OCI-LY1 (cell line): ENCODE results near the gene SPAG4.

Source experiments
- CTCF ChIP-seq: fragments of 200-600 bp; sonication (generic), shearing (Covaris generic); IDR thresholded peaks from 2 replicates; pipeline ENCODE4 v1.5.1; 2017; ENCODE audit warnings: mild to moderate bottlenecking, antibody characterized with exemption, low read length, moderate library complexity, mixed read lengths
- EZH2 ChIP-seq: fragments of 200-600 bp; sonication (generic), shearing (Covaris generic); IDR thresholded peaks from 2 replicates; pipeline ENCODE4 v1.8.0; 2017; ENCODE audit warnings: borderline replicate concordance, mixed run types, mild to moderate bottlenecking, antibody characterized with exemption, low read length, moderate library complexity, mixed read lengths

- no peak for TF ChIP-seq CTCF
- TF ChIP-seq EZH2, result no peak
Observed at GRCh38 chr20:35640724-35641123, 25.1 kb downstream of the SPAG4 start.
